Measurements from ENCODE around the gene TARS2. TPM values are rescaled to one million over a fixed set of nuclear protein-coding genes. Genes with fewer than 3 reads are reported as not detected.

The TARS2 gene
- total and polyA plus RNA-seq, 2 of the 13 experiments (the other 11 are each of a cell fraction or from before 2014, with no cell fraction given) = 21.3 to 22.8 TPM

Small RNAs within 50 kb of the gene (microRNA-seq; reads per million reads assigned to microRNA genes)
- gene MIR4257 (not detected), gene MIR6878 (not detected)

Small RNAs within 50 kb of the gene (small RNA-seq; reads per million reads assigned to genes)
- gene MIR4257 (ENCODE audit: insufficient read depth in 2 of 3, insufficient read length in 3 of 3, low read depth in 2 of 3, low replicate concordance in 1 of 3) = 0 reads per million in 3 experiments

Other genes with a start within 250 kb of the TARS2 start
- gene CA14, start 229.6 kb upstream of the TARS2 start, total RNA-seq (2016; rRNA removed; fragmentation: Illumina TruSeq; extraction: Trizol) = 0.94 and 2.4 TPM in 2 replicates
- 7.7 and 8.5 TPM in 2 replicates for gene CA14, start 229.6 kb upstream of the TARS2 start, polyA plus RNA-seq (2011; rRNA removed)
- 87.1 and 130 TPM in 2 replicates for gene APH1A, start 218.4 kb upstream of the TARS2 start, total RNA-seq (2016; rRNA removed; fragmentation: Illumina TruSeq; extraction: Trizol)
- 114 and 128 TPM in 2 replicates for gene APH1A, start 218.4 kb upstream of the TARS2 start, polyA plus RNA-seq (2011; rRNA removed)
- gene C1orf54, start 214.6 kb upstream of the TARS2 start, total RNA-seq (2016; rRNA removed; fragmentation: Illumina TruSeq; extraction: Trizol) = 0.28 and 0.35 TPM in 2 replicates
- 0.27 and 0.44 TPM in 2 replicates for gene C1orf54, start 214.6 kb upstream of the TARS2 start, polyA plus RNA-seq (2011; rRNA removed)
- gene CIART, start 204.9 kb upstream of the TARS2 start, total RNA-seq (2016; rRNA removed; fragmentation: Illumina TruSeq; extraction: Trizol) = not detected in 2 replicates
- 0.48 and 0.58 TPM in 2 replicates for gene CIART, start 204.9 kb upstream of the TARS2 start, polyA plus RNA-seq (2011; rRNA removed)
- 64.2 and 77.5 TPM in 2 replicates for gene MRPS21, start 193.6 kb upstream of the TARS2 start, total RNA-seq (2016; rRNA removed; fragmentation: Illumina TruSeq; extraction: Trizol)
- gene MRPS21, start 193.6 kb upstream of the TARS2 start, polyA plus RNA-seq (2011; rRNA removed) = 51.6 and 59.4 TPM in 2 replicates
- 34.2 and 45.9 TPM in 2 replicates for gene PRPF3, start 165.9 kb upstream of the TARS2 start, total RNA-seq (2016; rRNA removed; fragmentation: Illumina TruSeq; extraction: Trizol)
- gene PRPF3, start 165.9 kb upstream of the TARS2 start, polyA plus RNA-seq (2011; rRNA removed) = 20.1 and 23.0 TPM in 2 replicates
- 8.0 and 12.2 TPM in 2 replicates for gene RPRD2, start 123.3 kb upstream of the TARS2 start, total RNA-seq (2016; rRNA removed; fragmentation: Illumina TruSeq; extraction: Trizol)
- gene RPRD2, start 123.3 kb upstream of the TARS2 start, polyA plus RNA-seq (2011; rRNA removed) = 8.8 and 8.9 TPM in 2 replicates
- 0.13 and 0.42 TPM in 2 replicates for gene ECM1, start 20.7 kb downstream of the TARS2 start, total RNA-seq (2016; rRNA removed; fragmentation: Illumina TruSeq; extraction: Trizol)
- gene ECM1, start 20.7 kb downstream of the TARS2 start, polyA plus RNA-seq (2011; rRNA removed) = 1.0 and 1.4 TPM in 2 replicates
- gene FALEC, start 28.3 kb downstream of the TARS2 start, total RNA-seq (2016; rRNA removed; fragmentation: Illumina TruSeq; extraction: Trizol) = 0.71 TPM in 1 of 2 replicates, not detected in the other
- 0.20 and 0.33 TPM in 2 replicates for gene FALEC, start 28.3 kb downstream of the TARS2 start, polyA plus RNA-seq (2011; rRNA removed)
- 1.9 and 3.9 TPM in 2 replicates for gene ADAMTSL4, start 62.0 kb downstream of the TARS2 start, total RNA-seq (2016; rRNA removed; fragmentation: Illumina TruSeq; extraction: Trizol)
- 15.1 and 16.4 TPM in 2 replicates for gene ADAMTSL4, start 62.0 kb downstream of the TARS2 start, polyA plus RNA-seq (2011; rRNA removed)
- gene MCL1, start 92.2 kb downstream of the TARS2 start, total RNA-seq (2016; rRNA removed; fragmentation: Illumina TruSeq; extraction: Trizol) = 113 and 125 TPM in 2 replicates
- gene MCL1, start 92.2 kb downstream of the TARS2 start, polyA plus RNA-seq (2011; rRNA removed) = 69.5 and 70.6 TPM in 2 replicates
- gene ENSA, start 142.2 kb downstream of the TARS2 start, total RNA-seq (2016; rRNA removed; fragmentation: Illumina TruSeq; extraction: Trizol) = 111 and 137 TPM in 2 replicates
- 54.5 and 55.1 TPM in 2 replicates for gene ENSA, start 142.2 kb downstream of the TARS2 start, polyA plus RNA-seq (2011; rRNA removed)
- 12.8 and 19.3 TPM in 2 replicates for gene GOLPH3L, start 209.7 kb downstream of the TARS2 start, total RNA-seq (2016; rRNA removed; fragmentation: Illumina TruSeq; extraction: Trizol)
- 6.6 and 8.2 TPM in 2 replicates for gene GOLPH3L, start 209.7 kb downstream of the TARS2 start, polyA plus RNA-seq (2011; rRNA removed)
- not detected in 2 replicates for gene HORMAD1, start 233.5 kb downstream of the TARS2 start, total RNA-seq (2016; rRNA removed; fragmentation: Illumina TruSeq; extraction: Trizol)
- gene HORMAD1, start 233.5 kb downstream of the TARS2 start, polyA plus RNA-seq (2011; rRNA removed) = not detected in 2 replicates